ENCODE measurements around the gene DLX4.

Gene DLX4

DNA sequence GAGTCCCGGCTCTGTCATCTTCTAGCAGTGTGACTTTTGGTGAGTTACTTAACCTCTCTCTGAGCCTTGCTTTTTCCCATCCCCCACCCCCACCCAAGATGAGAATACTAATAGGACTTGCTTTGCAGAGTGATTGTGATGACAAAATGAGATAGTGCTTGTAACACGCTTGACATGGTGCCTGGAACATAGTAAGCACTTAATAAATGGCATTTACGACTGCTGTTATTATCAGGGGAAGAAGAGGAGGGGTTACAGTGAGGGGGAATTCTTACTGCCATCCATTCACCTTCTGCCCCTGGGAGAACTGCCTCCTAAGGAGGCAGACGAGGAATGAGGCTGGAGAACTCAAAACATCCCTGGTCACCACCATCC is 7.8 kb downstream of the DLX4 start:
- H3K9me3 ChIP-seq (ENCODE audit: insufficient read depth, low read depth, low read length): no peaks in the 10 kb centered on the region
- no peak overlapping the region for H3K4me3 ChIP-seq (ENCODE audit: low read length, poor library complexity, severe bottlenecking)
- H4K20me1 ChIP-seq (ENCODE audit: insufficient read depth, low read length, poor library complexity, severe bottlenecking): no peaks in the 10 kb centered on the region
- no peaks in the 10 kb centered on the region for H3K36me3 ChIP-seq (ENCODE audit: insufficient read depth, low read length)
- no peaks in the 10 kb centered on the region for H3K27me3 ChIP-seq (ENCODE audit: insufficient read depth, low read length, poor library complexity, severe bottlenecking)
- H3K9me2 ChIP-seq (replicated peaks; ENCODE audit: low read depth, low read length): no peaks in the 10 kb centered on the region
- peaks cover 15% of the 10 kb centered on the region for H3K4me1 ChIP-seq (ENCODE audit: insufficient read depth, low read length, poor library complexity, severe bottlenecking)
- no peak overlapping the region for H3K9ac ChIP-seq (ENCODE audit: low read depth, low read length, poor library complexity, severe bottlenecking)
- TF ChIP-seq, protein P1, sequence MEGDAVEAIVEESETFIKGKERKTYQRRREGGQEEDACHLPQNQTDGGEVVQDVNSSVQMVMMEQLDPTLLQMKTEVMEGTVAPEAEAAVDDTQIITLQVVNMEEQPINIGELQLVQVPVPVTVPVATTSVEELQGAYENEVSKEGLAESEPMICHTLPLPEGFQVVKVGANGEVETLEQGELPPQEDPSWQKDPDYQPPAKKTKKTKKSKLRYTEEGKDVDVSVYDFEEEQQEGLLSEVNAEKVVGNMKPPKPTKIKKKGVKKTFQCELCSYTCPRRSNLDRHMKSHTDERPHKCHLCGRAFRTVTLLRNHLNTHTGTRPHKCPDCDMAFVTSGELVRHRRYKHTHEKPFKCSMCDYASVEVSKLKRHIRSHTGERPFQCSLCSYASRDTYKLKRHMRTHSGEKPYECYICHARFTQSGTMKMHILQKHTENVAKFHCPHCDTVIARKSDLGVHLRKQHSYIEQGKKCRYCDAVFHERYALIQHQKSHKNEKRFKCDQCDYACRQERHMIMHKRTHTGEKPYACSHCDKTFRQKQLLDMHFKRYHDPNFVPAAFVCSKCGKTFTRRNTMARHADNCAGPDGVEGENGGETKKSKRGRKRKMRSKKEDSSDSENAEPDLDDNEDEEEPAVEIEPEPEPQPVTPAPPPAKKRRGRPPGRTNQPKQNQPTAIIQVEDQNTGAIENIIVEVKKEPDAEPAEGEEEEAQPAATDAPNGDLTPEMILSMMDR (conservative IDR thresholded peaks at IDR 0.05; ENCODE audit: low read length): no peak
- H3F3A ChIP-seq (ENCODE audit: low read depth): no peaks in the 10 kb centered on the region
- H2AFZ ChIP-seq (ENCODE audit: low read length): no peak overlapping the region
- H3K79me2 ChIP-seq (ENCODE audit: insufficient read depth, low read length): no peaks in the 10 kb centered on the region
- no peak overlapping the region for H3K4me2 ChIP-seq (ENCODE audit: low read depth, low read length, poor library complexity, severe bottlenecking)

DNA sequence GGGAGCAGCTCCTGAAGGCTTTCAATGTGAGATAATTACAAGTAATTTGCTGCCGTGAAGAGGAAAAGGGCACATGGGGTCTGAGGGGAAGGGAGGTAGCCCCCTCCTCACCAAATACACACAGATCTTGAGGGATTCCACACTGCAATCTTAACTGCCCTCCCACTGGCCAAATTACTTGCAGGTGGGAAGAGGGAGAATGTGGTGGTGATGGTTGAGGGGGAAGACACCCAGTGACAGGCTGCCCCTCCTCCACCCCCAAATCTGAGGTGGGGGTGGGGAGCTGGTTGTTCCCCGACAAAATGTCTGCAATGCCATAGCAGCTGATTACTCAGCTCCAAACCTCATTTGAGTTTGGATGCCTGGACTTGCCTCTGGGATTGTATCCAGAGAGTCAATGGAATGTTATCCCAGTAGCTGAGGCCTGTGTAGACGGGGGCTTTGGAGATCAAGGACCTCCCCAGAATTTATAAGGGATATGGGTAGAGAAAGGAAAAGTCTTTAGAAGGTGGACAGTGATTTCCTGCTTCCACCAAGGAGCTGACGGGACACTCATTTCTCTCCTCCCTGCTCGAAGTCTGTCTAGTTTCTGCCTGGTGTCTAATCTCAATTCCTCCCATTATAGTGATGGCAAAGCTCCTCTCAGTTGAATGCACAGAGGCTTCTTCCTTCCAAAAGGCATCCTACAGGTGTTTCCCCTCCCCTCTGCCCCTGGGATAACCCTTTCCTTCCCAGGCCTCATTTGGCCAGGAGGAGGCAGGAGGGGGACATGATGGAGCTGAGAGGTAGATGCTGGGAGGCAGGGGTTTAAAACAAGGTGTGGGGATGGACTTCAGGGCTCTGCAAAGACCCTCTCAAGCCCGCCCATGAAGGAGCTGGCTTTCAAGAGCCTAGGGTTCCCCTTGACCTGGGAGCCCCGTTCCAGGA is 8.7 kb downstream of the DLX4 start:
- Histone ChIP-seq H3K4me3 (ENCODE audit: low read length, poor library complexity, severe bottlenecking) (no peak overlapping the region), H3K27me3 (ENCODE audit: insufficient read depth, low read length, poor library complexity, severe bottlenecking) (no peaks in the 10 kb centered on the region), H3K36me3 (ENCODE audit: insufficient read depth, low read length) (no peaks in the 10 kb centered on the region), H3K4me1 (ENCODE audit: insufficient read depth, low read length, poor library complexity, severe bottlenecking) (peaks cover 15% of the 10 kb centered on the region), H4K20me1 (ENCODE audit: insufficient read depth, low read length, poor library complexity, severe bottlenecking) (no peaks in the 10 kb centered on the region), H3K4me2 (ENCODE audit: low read depth, low read length, poor library complexity, severe bottlenecking) (no peak overlapping the region), H3K9me2 (replicated peaks; ENCODE audit: low read depth, low read length) (no peaks in the 10 kb centered on the region), H3K79me2 (ENCODE audit: insufficient read depth, low read length) (no peaks in the 10 kb centered on the region), H3F3A (ENCODE audit: low read depth) (no peaks in the 10 kb centered on the region), H3K9me3 (ENCODE audit: insufficient read depth, low read depth, low read length) (no peaks in the 10 kb centered on the region), H2AFZ (ENCODE audit: low read length) (no peak overlapping the region), H3K9ac (ENCODE audit: low read depth, low read length, poor library complexity, severe bottlenecking) (no peak overlapping the region)
- TF ChIP-seq EZH2phosphoT487 (IDR thresholded peaks at IDR 0.05; ENCODE audit: borderline replicate concordance): no peak
- TF ChIP-seq, protein P1 (conservative IDR thresholded peaks at IDR 0.05; ENCODE audit: low read length): no peak

DNA sequence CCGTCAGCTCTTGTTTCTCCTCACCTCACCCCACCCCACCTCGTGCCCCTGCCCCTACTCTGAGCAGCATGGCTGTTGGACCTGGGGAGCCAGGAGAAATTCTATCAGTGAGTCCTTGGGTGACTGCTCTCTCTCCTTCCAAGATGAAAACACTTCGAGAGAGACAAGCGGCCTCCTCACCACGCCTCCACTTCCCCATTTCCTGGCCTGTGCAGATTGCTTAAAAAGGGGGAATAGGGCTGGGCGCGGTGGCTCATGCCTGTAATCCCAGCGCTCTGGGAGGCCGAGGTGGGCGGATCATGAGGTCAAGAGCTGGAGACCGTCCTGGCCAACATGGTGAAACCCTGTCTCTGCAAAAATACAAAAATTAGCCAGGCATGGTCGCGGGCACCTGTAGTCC is 9.5 kb downstream of the DLX4 start:
- Histone ChIP-seq H3K9me3 (ENCODE audit: insufficient read depth, low read depth, low read length) (no peaks in the 10 kb centered on the region), H2AFZ (ENCODE audit: low read length) (no peak overlapping the region), H4K20me1 (ENCODE audit: insufficient read depth, low read length, poor library complexity, severe bottlenecking) (no peaks in the 10 kb centered on the region), H3F3A (ENCODE audit: low read depth) (no peaks in the 10 kb centered on the region), H3K27me3 (ENCODE audit: insufficient read depth, low read length, poor library complexity, severe bottlenecking) (no peaks in the 10 kb centered on the region), H3K4me2 (ENCODE audit: low read depth, low read length, poor library complexity, severe bottlenecking) (no peak overlapping the region), H3K4me3 (ENCODE audit: low read length, poor library complexity, severe bottlenecking) (no peak overlapping the region), H3K4me1 (ENCODE audit: insufficient read depth, low read length, poor library complexity, severe bottlenecking) (peaks cover 15% of the 10 kb centered on the region), H3K9ac (ENCODE audit: low read depth, low read length, poor library complexity, severe bottlenecking) (no peak overlapping the region), H3K9me2 (replicated peaks; ENCODE audit: low read depth, low read length) (no peaks in the 10 kb centered on the region), H3K36me3 (ENCODE audit: insufficient read depth, low read length) (no peaks in the 10 kb centered on the region), H3K79me2 (ENCODE audit: insufficient read depth, low read length) (no peaks in the 10 kb centered on the region)
- TF ChIP-seq, protein P1 (conservative IDR thresholded peaks at IDR 0.05; ENCODE audit: low read length): no peak
- TF ChIP-seq EZH2phosphoT487 (IDR thresholded peaks at IDR 0.05; ENCODE audit: borderline replicate concordance): no peak
